ENCODE results near the gene LAMB2.

GRCh38 chr3:49181351-49181750 is 48.5 kb upstream of the LAMB2 start:
- TF ChIP-seq CTCF (IDR thresholded peaks at IDR 0.05) (no peak), POLR2A (IDR thresholded peaks at IDR 0.05) (no peak)

All from thyroid gland (tissue), 4 donors.